ENCODE results near the gene TCF3. TPM values are rescaled to one million over a fixed set of nuclear protein-coding genes. Genes with fewer than 3 reads are reported as not detected.
A peak's percentile ranks its signal among the peaks of the same experiment; 100 is the strongest.

Gene TCF3
- total and polyA plus RNA-seq, 10 of the 15 experiments (the other 5 are each of a cell fraction or from before 2014, with no cell fraction given): 6.7 to 282 (median 70.7) TPM

GRCh38 chr19:1619094-1619439 lies 33.3 kb downstream of the TCF3 start:
- in situ Hi-C loops (cut with MboI) (no loop called here), intact Hi-C loops (cut with micrococcal nuclease; ENCODE audit: unreplicated experiment) (loop anchor here (2.0 kb wide), 1 partner anchor 32 kb away; no protein-coding TSS in a partner anchor)
- 91% methylated on average over 21 of the region's 26 CpGs for WGBS (ENCODE audit: insufficient coverage, insufficient replicate concordance, low lambda C conversion rate, missing lambda C conversion rate)
- H3K4me2 ChIP-seq (ENCODE audit: control insufficient read depth, insufficient read depth): no peak overlapping the region
- H3K9ac ChIP-seq (ENCODE audit: control insufficient read depth, insufficient read depth, low read length): no peak overlapping the region
- ATAC-seq (no peak), DNase-seq (ENCODE audit: low read depth, low spot score) (no peak), FAIRE-seq (no peak)
- no peak overlapping the region for H3K27ac ChIP-seq (ENCODE audit: control insufficient read depth, insufficient read depth)
- no peaks in the 10 kb centered on the region for H4K20me1 ChIP-seq (ENCODE audit: control insufficient read depth, insufficient read depth)
- TF ChIP-seq POLR2A (IDR thresholded peaks at IDR 0.05; ENCODE audit: low read depth, low read length) (peak; percentile 62), KLF5 (IDR thresholded peaks at IDR 0.05; ENCODE audit: partially characterized antibody) (no peak)
- H2AFZ ChIP-seq (ENCODE audit: control insufficient read depth, low read depth, low read length): no peak overlapping the region
- ChIA-PET CTCF (interaction anchor here (1.0 kb wide), 1 partner anchor 53 kb away, joined by 3 read pairs; no protein-coding TSS in a partner anchor), SMC1A (ENCODE audit: uncharacterized antibody, unreplicated experiment) (no interaction called here), RAD21 (ENCODE audit: unreplicated experiment) (interaction anchor here (1.0 kb wide), 1 partner anchor 32 kb away, joined by 3 read pairs; no protein-coding TSS in a partner anchor), POLR2A (no interaction called here)
- no peaks in the 10 kb centered on the region for H3K79me2 ChIP-seq (ENCODE audit: control insufficient read depth, insufficient read depth, low read length)
- H3K9me3 ChIP-seq (replicated peaks; ENCODE audit: control insufficient read depth, insufficient read depth, low read length): no peaks in the 10 kb centered on the region
- no peaks in the 10 kb centered on the region for H3K4me1 ChIP-seq (ENCODE audit: control insufficient read depth, insufficient read depth, low read length)
- BruUV-seq (replicated peaks): no TSS peak
- H3K27me3 ChIP-seq (replicated peaks in 1 of 2; ENCODE audit: control insufficient read depth in 2 of 2, insufficient read depth in 2 of 2, low read length in 1 of 2): no peaks in the 10 kb centered on the region
- H3K36me3 ChIP-seq (ENCODE audit: control insufficient read depth in 2 of 2, insufficient read depth in 2 of 2, low read length in 1 of 2): peaks cover 21 to 55% of the 10 kb centered on the region in 2 experiments
- H3K4me3 ChIP-seq: no peak overlapping the region

- ATAC-seq (peak; percentile 95), FAIRE-seq (no peak), DNase-seq (ENCODE audit: low read depth, low spot score) (no peak)
- Histone ChIP-seq H3K36me3 (ENCODE audit: control insufficient read depth in 2 of 2, insufficient read depth in 2 of 2, low read length in 1 of 2) (peaks cover 17 to 58% of the 10 kb centered on the region in 2 experiments), H2AFZ (ENCODE audit: control insufficient read depth, low read depth, low read length) (no peak overlapping the region), H4K20me1 (ENCODE audit: control insufficient read depth, insufficient read depth) (no peaks in the 10 kb centered on the region), H3K4me1 (ENCODE audit: control insufficient read depth, insufficient read depth, low read length) (no peaks in the 10 kb centered on the region), H3K79me2 (ENCODE audit: control insufficient read depth, insufficient read depth, low read length) (no peaks in the 10 kb centered on the region), H3K4me3 (no peak overlapping the region), H3K27me3 (replicated peaks in 1 of 2; ENCODE audit: control insufficient read depth in 2 of 2, insufficient read depth in 2 of 2, low read length in 1 of 2) (no peaks in the 10 kb centered on the region), H3K9ac (ENCODE audit: control insufficient read depth, insufficient read depth, low read length) (no peak overlapping the region), H3K9me3 (replicated peaks; ENCODE audit: control insufficient read depth, insufficient read depth, low read length) (no peaks in the 10 kb centered on the region), H3K4me2 (ENCODE audit: control insufficient read depth, insufficient read depth) (no peak overlapping the region), H3K27ac (ENCODE audit: control insufficient read depth, insufficient read depth) (no peak overlapping the region)
- ChIA-PET POLR2A (interaction anchor here (0.5 kb wide), 1 partner anchor 47 kb away, joined by 5 read pairs; no protein-coding TSS in a partner anchor), CTCF (interaction anchor here (1.0 to 1.5 kb wide), 2 partner anchors 32 to 54 kb away, joined by 3 to 4 read pairs; no protein-coding TSS in a partner anchor), RAD21 (ENCODE audit: unreplicated experiment) (interaction anchor here (1.0 kb wide), 1 partner anchor 33 kb away, joined by 3 read pairs; no protein-coding TSS in a partner anchor), SMC1A (ENCODE audit: uncharacterized antibody, unreplicated experiment) (interaction anchor here (1.5 kb wide), 1 partner anchor 54 kb away, joined by 4 read pairs; no protein-coding TSS in a partner anchor)
- in situ Hi-C loops (cut with MboI) (no loop called here), intact Hi-C loops (cut with micrococcal nuclease; ENCODE audit: unreplicated experiment) (loop anchor here (2.0 kb wide), 1 partner anchor 32 kb away; no protein-coding TSS in a partner anchor)
- 93% methylated on average over 19 of the region's 24 CpGs for WGBS (ENCODE audit: insufficient coverage, insufficient replicate concordance, low lambda C conversion rate, missing lambda C conversion rate)
- no TSS peak for BruUV-seq (replicated peaks)
- TF ChIP-seq PML (IDR thresholded peaks at IDR 0.05; ENCODE audit: low read length) (no peak), BHLHE40 (IDR thresholded peaks at IDR 0.05; ENCODE audit: borderline replicate concordance in 1 of 2, low read depth in 2 of 2, low read length in 1 of 2) (no peak), ZNF24 (IDR thresholded peaks at IDR 0.05) (no peak), NR2C1 (IDR thresholded peaks at IDR 0.05) (no peak), RFX5 (IDR thresholded peaks at IDR 0.05; ENCODE audit: low read depth, low read length) (no peak), PRDM15 (CRISPR knock-in tag; IDR thresholded peaks at IDR 0.05) (no peak), NFIC (IDR thresholded peaks at IDR 0.05; ENCODE audit: low read depth, low read length) (no peak), TCF12 (IDR thresholded peaks at IDR 0.05; ENCODE audit: low read depth, low read length) (no peak), CHD1 (IDR thresholded peaks at IDR 0.05; ENCODE audit: low read depth, low read length) (no peak), JUNB (IDR thresholded peaks at IDR 0.05) (no peak), KLF5 (IDR thresholded peaks at IDR 0.05; ENCODE audit: partially characterized antibody) (no peak), EED (IDR thresholded peaks at IDR 0.05; ENCODE audit: low read depth) (no peak), IKZF1 (conservative IDR thresholded peaks at IDR 0.05) (no peak)
These were observed 34.0 kb downstream of the TCF3 start for GRCh38 chr19:1618157-1619093.

All from GM12878 (cell line).